Measurements from ENCODE around the gene USP34.

The USP34 gene

DNA sequence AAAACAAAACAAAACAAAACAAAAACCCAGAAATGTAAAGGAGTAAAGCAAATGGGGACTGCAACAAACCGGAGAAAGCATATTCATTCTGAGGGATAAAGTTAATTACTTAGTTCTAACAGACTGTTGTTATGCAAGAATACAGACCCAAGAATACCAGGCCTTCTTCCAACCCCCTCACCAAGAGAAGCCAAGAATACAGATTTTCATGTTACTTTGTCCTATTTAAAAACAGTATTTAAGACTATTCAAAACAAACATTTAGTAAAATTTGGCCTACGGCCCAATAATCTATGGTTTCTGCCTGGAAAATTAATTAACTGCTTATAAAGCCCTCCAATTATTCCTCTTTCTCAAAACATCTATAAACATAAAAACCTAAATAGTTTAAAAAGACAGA, 91.4 kb downstream of the USP34 start:
- Histone ChIP-seq H3K27me3 (ENCODE audit: low read length) (no peaks in the 10 kb centered on the region), H3K27ac (ENCODE audit: low read depth, low read length) (no peak overlapping the region), H3K9ac (ENCODE audit: low read length) (no peak overlapping the region), H3K9me3 (ENCODE audit: insufficient read depth, low read length) (no peaks in the 10 kb centered on the region), H3K9me2 (replicated peaks; ENCODE audit: insufficient read depth, low read length) (no peaks in the 10 kb centered on the region), H4K20me1 (ENCODE audit: low read depth, low read length) (peaks cover 15% of the 10 kb centered on the region; the same call in 1 of the 2 replicates), H3F3A (ENCODE audit: insufficient read depth) (peaks cover 20% of the 10 kb centered on the region), H2AFZ (ENCODE audit: low read depth, low read length, severe bottlenecking) (no peak overlapping the region), H3K4me2 (ENCODE audit: low read depth, low read length, poor library complexity, severe bottlenecking) (no peak overlapping the region), H3K79me2 (ENCODE audit: insufficient read depth, low read length) (peaks cover 58% of the 10 kb centered on the region; the same call in 1 of the 2 replicates), H3K4me3 (ENCODE audit: insufficient read depth, low read length, poor library complexity, severe bottlenecking) (no peak overlapping the region), H3K36me3 (ENCODE audit: low read length) (peaks cover 75% of the 10 kb centered on the region)
- TF ChIP-seq EZH2phosphoT487 (conservative IDR thresholded peaks at IDR 0.05; ENCODE audit: low read length): no peak
- TF ChIP-seq, protein P1, sequence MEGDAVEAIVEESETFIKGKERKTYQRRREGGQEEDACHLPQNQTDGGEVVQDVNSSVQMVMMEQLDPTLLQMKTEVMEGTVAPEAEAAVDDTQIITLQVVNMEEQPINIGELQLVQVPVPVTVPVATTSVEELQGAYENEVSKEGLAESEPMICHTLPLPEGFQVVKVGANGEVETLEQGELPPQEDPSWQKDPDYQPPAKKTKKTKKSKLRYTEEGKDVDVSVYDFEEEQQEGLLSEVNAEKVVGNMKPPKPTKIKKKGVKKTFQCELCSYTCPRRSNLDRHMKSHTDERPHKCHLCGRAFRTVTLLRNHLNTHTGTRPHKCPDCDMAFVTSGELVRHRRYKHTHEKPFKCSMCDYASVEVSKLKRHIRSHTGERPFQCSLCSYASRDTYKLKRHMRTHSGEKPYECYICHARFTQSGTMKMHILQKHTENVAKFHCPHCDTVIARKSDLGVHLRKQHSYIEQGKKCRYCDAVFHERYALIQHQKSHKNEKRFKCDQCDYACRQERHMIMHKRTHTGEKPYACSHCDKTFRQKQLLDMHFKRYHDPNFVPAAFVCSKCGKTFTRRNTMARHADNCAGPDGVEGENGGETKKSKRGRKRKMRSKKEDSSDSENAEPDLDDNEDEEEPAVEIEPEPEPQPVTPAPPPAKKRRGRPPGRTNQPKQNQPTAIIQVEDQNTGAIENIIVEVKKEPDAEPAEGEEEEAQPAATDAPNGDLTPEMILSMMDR (IDR thresholded peaks at IDR 0.05; ENCODE audit: insufficient read depth, low read length, poor library complexity, severe bottlenecking): no peak

DNA sequence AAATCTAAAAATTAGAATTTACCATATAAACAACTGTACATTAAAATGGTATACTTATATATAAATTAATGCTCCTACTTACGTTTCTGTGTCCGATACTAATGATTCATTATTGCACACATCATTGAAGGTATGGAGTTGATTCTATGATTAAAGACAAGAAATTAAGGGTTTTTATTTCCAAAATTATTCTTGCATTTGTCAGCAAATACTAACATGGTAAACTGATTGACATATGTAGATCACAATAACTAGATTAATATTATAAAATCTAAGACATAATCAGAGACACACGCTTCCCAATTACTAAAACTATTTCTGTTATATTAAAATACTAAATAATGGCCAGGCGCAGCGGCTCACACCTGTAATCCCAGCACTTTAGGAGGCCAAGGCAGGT, 92.6 kb downstream of the USP34 start:
- H3K4me2 ChIP-seq (ENCODE audit: low read depth, low read length, poor library complexity, severe bottlenecking): no peak overlapping the region
- no peak for TF ChIP-seq EZH2phosphoT487 (conservative IDR thresholded peaks at IDR 0.05; ENCODE audit: low read length)
- H3K27ac ChIP-seq (ENCODE audit: low read depth, low read length): no peak overlapping the region
- no peaks in the 10 kb centered on the region for H3K9me2 ChIP-seq (replicated peaks; ENCODE audit: insufficient read depth, low read length)
- H3K9ac ChIP-seq (ENCODE audit: low read length): no peak overlapping the region
- H2AFZ ChIP-seq (ENCODE audit: low read depth, low read length, severe bottlenecking): no peak overlapping the region
- no peaks in the 10 kb centered on the region for H3K27me3 ChIP-seq (ENCODE audit: low read length)
- H3K36me3 ChIP-seq (ENCODE audit: low read length): peaks cover 76% of the 10 kb centered on the region
- H3K4me3 ChIP-seq (ENCODE audit: insufficient read depth, low read length, poor library complexity, severe bottlenecking): no peak overlapping the region
- peaks cover 15% of the 10 kb centered on the region; the same call in 1 of the 2 replicates for H4K20me1 ChIP-seq (ENCODE audit: low read depth, low read length)
- peaks cover 18% of the 10 kb centered on the region for H3F3A ChIP-seq (ENCODE audit: insufficient read depth)
- H3K9me3 ChIP-seq (ENCODE audit: insufficient read depth, low read length): no peaks in the 10 kb centered on the region
- H3K79me2 ChIP-seq (ENCODE audit: insufficient read depth, low read length): peaks cover 56% of the 10 kb centered on the region; the same call in 1 of the 2 replicates

DNA sequence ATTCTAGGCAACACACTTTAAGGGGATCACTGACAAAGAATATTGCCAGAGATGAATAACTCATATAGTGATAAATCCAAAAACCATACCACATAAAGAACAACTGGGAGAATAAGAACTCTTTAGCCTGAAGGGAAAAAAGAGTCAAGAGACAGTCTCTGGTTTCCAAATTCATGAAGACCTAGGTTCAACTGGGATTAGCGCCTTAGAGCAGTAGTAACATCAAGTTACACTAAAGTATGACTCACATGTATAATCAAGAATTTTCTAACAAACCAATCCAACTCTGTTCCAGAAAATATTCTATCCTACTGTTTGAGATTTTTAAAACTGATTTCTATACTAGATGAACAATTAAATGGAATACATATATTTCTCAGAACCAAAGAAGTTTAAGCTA, 93.8 kb downstream of the USP34 start:
- no peaks in the 10 kb centered on the region for H3K9me2 ChIP-seq (replicated peaks; ENCODE audit: insufficient read depth, low read length)
- no peak overlapping the region for H3K4me2 ChIP-seq (ENCODE audit: low read depth, low read length, poor library complexity, severe bottlenecking)
- no peak overlapping the region for H3K27ac ChIP-seq (ENCODE audit: low read depth, low read length)
- H3K36me3 ChIP-seq (ENCODE audit: low read length): peaks cover 75% of the 10 kb centered on the region
- H3K9me3 ChIP-seq (ENCODE audit: insufficient read depth, low read length): no peaks in the 10 kb centered on the region
- no peak for TF ChIP-seq EZH2phosphoT487 (conservative IDR thresholded peaks at IDR 0.05; ENCODE audit: low read length)
- TF ChIP-seq, protein P1 (IDR thresholded peaks at IDR 0.05; ENCODE audit: insufficient read depth, low read length, poor library complexity, severe bottlenecking): no peak
- no peak overlapping the region for H2AFZ ChIP-seq (ENCODE audit: low read depth, low read length, severe bottlenecking)
- no peak overlapping the region for H3K9ac ChIP-seq (ENCODE audit: low read length)
- peaks cover 15% of the 10 kb centered on the region; the same call in 1 of the 2 replicates for H4K20me1 ChIP-seq (ENCODE audit: low read depth, low read length)
- peaks cover 25% of the 10 kb centered on the region for H3F3A ChIP-seq (ENCODE audit: insufficient read depth)
- peaks cover 63% of the 10 kb centered on the region for H3K79me2 ChIP-seq (ENCODE audit: insufficient read depth, low read length)
- H3K27me3 ChIP-seq (ENCODE audit: low read length): no peaks in the 10 kb centered on the region
- no peak overlapping the region for H3K4me3 ChIP-seq (ENCODE audit: insufficient read depth, low read length, poor library complexity, severe bottlenecking)

DNA sequence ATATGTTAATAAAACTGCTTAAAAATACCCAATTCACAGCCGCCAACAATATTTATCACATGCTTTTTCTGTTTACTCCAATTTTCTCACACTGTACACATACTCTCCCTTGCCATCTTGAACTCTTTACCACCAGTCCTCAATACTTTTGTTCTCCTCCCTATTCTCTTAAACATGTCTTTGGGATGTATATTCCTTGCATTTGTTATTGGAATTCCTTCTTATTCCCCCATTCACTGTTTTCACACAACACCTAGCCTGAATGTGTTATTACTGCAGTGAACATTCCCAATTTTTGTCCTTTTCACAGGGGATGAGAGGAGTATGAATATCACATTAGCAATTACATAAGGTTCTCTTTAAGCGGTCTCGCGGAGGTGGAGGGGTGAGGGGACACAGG, 94.7 kb downstream of the USP34 start:
- H3K36me3 ChIP-seq (ENCODE audit: low read length): peaks cover 73% of the 10 kb centered on the region
- no peaks in the 10 kb centered on the region for H3K27me3 ChIP-seq (ENCODE audit: low read length)
- no peak overlapping the region for H2AFZ ChIP-seq (ENCODE audit: low read depth, low read length, severe bottlenecking)
- peaks cover 60% of the 10 kb centered on the region for H3K79me2 ChIP-seq (ENCODE audit: insufficient read depth, low read length)
- H3K4me2 ChIP-seq (ENCODE audit: low read depth, low read length, poor library complexity, severe bottlenecking): no peak overlapping the region
- H3K9me2 ChIP-seq (replicated peaks; ENCODE audit: insufficient read depth, low read length): no peaks in the 10 kb centered on the region
- no peak overlapping the region for H3K27ac ChIP-seq (ENCODE audit: low read depth, low read length)
- no peak overlapping the region for H3K4me3 ChIP-seq (ENCODE audit: insufficient read depth, low read length, poor library complexity, severe bottlenecking)
- no peak overlapping the region for H3K9ac ChIP-seq (ENCODE audit: low read length)
- peaks cover 18% of the 10 kb centered on the region for H4K20me1 ChIP-seq (ENCODE audit: low read depth, low read length)
- no peaks in the 10 kb centered on the region for H3K9me3 ChIP-seq (ENCODE audit: insufficient read depth, low read length)
- TF ChIP-seq EZH2phosphoT487 (conservative IDR thresholded peaks at IDR 0.05; ENCODE audit: low read length): no peak
- TF ChIP-seq, protein P1 (IDR thresholded peaks at IDR 0.05; ENCODE audit: insufficient read depth, low read length, poor library complexity, severe bottlenecking): no peak
- H3F3A ChIP-seq (ENCODE audit: insufficient read depth): peaks cover 32% of the 10 kb centered on the region

All from SU-DHL-6 (cell line).